ENCODE measurements around the gene C11orf52.

The C11orf52 gene

GRCh38 chr11:111913997-111914396 is 4.7 kb upstream of the C11orf52 start:
- Histone ChIP-seq H3K4me2 (ENCODE audit: low read depth, low read length, poor library complexity, severe bottlenecking) (no peak overlapping the region), H3F3A (ENCODE audit: insufficient read depth) (no peaks in the 10 kb centered on the region), H3K4me3 (ENCODE audit: insufficient read depth, low read length, poor library complexity, severe bottlenecking) (no peak overlapping the region), H2AFZ (ENCODE audit: low read depth, low read length, severe bottlenecking) (no peak overlapping the region), H3K9me3 (ENCODE audit: insufficient read depth, low read length) (no peaks in the 10 kb centered on the region), H3K79me2 (ENCODE audit: insufficient read depth, low read length) (no peaks in the 10 kb centered on the region), H3K36me3 (ENCODE audit: low read length) (no peaks in the 10 kb centered on the region), H4K20me1 (ENCODE audit: low read depth, low read length) (no peaks in the 10 kb centered on the region), H3K9ac (ENCODE audit: low read length) (no peak overlapping the region), H3K27ac (ENCODE audit: low read depth, low read length) (no peak overlapping the region), H3K9me2 (replicated peaks; ENCODE audit: insufficient read depth, low read length) (no peaks in the 10 kb centered on the region), H3K27me3 (ENCODE audit: low read length) (no peaks in the 10 kb centered on the region)
- TF ChIP-seq CTCF (IDR thresholded peaks at IDR 0.05; ENCODE audit: insufficient read depth, low read length, poor library complexity, severe bottlenecking) (no peak), EZH2phosphoT487 (conservative IDR thresholded peaks at IDR 0.05; ENCODE audit: low read length) (no peak)

- no peak overlapping the region for H3K4me3 ChIP-seq (ENCODE audit: insufficient read depth, low read length, poor library complexity, severe bottlenecking)
- H3K36me3 ChIP-seq (ENCODE audit: low read length) = no peaks in the 10 kb centered on the region
- H3K9me2 ChIP-seq (replicated peaks; ENCODE audit: insufficient read depth, low read length) = no peaks in the 10 kb centered on the region
- no peak overlapping the region for H3K27ac ChIP-seq (ENCODE audit: low read depth, low read length)
- H4K20me1 ChIP-seq (ENCODE audit: low read depth, low read length) = no peaks in the 10 kb centered on the region
- no peaks in the 10 kb centered on the region for H3K9me3 ChIP-seq (ENCODE audit: insufficient read depth, low read length)
- no peak overlapping the region for H3K4me2 ChIP-seq (ENCODE audit: low read depth, low read length, poor library complexity, severe bottlenecking)
- H3K9ac ChIP-seq (ENCODE audit: low read length) = no peak overlapping the region
- no peak overlapping the region for H2AFZ ChIP-seq (ENCODE audit: low read depth, low read length, severe bottlenecking)
- TF ChIP-seq CTCF (IDR thresholded peaks at IDR 0.05; ENCODE audit: insufficient read depth, low read length, poor library complexity, severe bottlenecking) (no peak), EZH2phosphoT487 (conservative IDR thresholded peaks at IDR 0.05; ENCODE audit: low read length) (no peak)
- no peaks in the 10 kb centered on the region for H3K79me2 ChIP-seq (ENCODE audit: insufficient read depth, low read length)
- no peaks in the 10 kb centered on the region for H3K27me3 ChIP-seq (ENCODE audit: low read length)
- no peaks in the 10 kb centered on the region for H3F3A ChIP-seq (ENCODE audit: insufficient read depth)
Observed at GRCh38 chr11:111916768-111917167, 1.9 kb upstream of the C11orf52 start.

- Histone ChIP-seq H3K9me3 (ENCODE audit: insufficient read depth, low read length) (no peaks in the 10 kb centered on the region), H3K27ac (ENCODE audit: low read depth, low read length) (no peak overlapping the region), H3F3A (ENCODE audit: insufficient read depth) (no peaks in the 10 kb centered on the region), H3K4me2 (ENCODE audit: low read depth, low read length, poor library complexity, severe bottlenecking) (no peak overlapping the region), H3K36me3 (ENCODE audit: low read length) (no peaks in the 10 kb centered on the region), H3K9ac (ENCODE audit: low read length) (no peak overlapping the region), H3K9me2 (replicated peaks; ENCODE audit: insufficient read depth, low read length) (no peaks in the 10 kb centered on the region), H2AFZ (ENCODE audit: low read depth, low read length, severe bottlenecking) (no peak overlapping the region), H3K27me3 (ENCODE audit: low read length) (no peaks in the 10 kb centered on the region), H3K79me2 (ENCODE audit: insufficient read depth, low read length) (no peaks in the 10 kb centered on the region), H3K4me3 (ENCODE audit: insufficient read depth, low read length, poor library complexity, severe bottlenecking) (no peak overlapping the region), H4K20me1 (ENCODE audit: low read depth, low read length) (no peaks in the 10 kb centered on the region)
- no peak for TF ChIP-seq EZH2phosphoT487 (conservative IDR thresholded peaks at IDR 0.05; ENCODE audit: low read length)
- no peak for TF ChIP-seq CTCF (IDR thresholded peaks at IDR 0.05; ENCODE audit: insufficient read depth, low read length, poor library complexity, severe bottlenecking)
Observed at GRCh38 chr11:111917312-111917711, 1.4 kb upstream of the C11orf52 start.
